T-helper 2 cell treated with Interferon-gamma antibody and Interleukin-4, amounts not matched to agents 5 μg/mL and 100 μg/mL, for 36 hours (primary cell): ENCODE data around the gene PEPD.

Experiments
- DNase-seq: peaks from one replicate; pipeline ENCODE4 v3.0.0; 2021; ENCODE audit warnings: low spot score
- H3K27ac Mint-ChIP-seq: one replicate; pipeline ENCODE4 v1.8.0; 2021; ENCODE audit warnings: mild to moderate bottlenecking, mixed read lengths
- H3K27me3 Mint-ChIP-seq: one replicate; pipeline ENCODE4 v1.8.0; 2021; ENCODE audit warnings: low read depth, mixed read lengths
- H3K36me3 Mint-ChIP-seq: one replicate; pipeline ENCODE4 v1.8.0; 2021; ENCODE audit warnings: low read depth, mixed read lengths
- H3K4me1 Mint-ChIP-seq: one replicate; pipeline ENCODE4 v1.8.0; 2021; ENCODE audit warnings: low read depth, mixed read lengths
- H3K4me3 Mint-ChIP-seq: one replicate; pipeline ENCODE4 v1.8.0; 2022; ENCODE audit warnings: mild to moderate bottlenecking, moderate library complexity, mixed read lengths
- H3K9me3 Mint-ChIP-seq: one replicate; pipeline ENCODE4 v1.8.0; 2021; ENCODE audit warnings: mixed read lengths

The PEPD gene

DNA sequence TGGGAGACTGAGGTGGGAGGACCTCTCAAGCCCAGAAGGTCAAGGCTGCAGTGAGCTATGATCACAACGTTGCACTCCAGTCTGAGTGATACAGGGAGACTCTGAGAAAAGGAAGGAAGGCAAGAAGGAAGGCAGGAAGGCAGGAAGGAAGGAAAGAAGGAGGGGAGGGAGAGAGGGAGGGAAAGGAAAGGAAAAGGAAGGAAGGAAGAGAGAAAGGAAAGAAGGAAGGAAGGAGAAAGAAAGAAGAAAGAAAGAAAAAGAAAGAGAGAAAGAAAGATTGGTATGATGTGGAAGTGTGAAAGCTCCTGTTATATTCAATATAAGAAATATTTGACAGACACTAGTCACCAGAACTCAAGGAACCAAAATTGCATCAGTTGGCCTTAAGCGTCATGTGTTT lies 180.6 kb downstream of the PEPD start:
- Mint-ChIP-seq H3K36me3 (no peaks in the 10 kb centered on the region), H3K4me1 (no peaks in the 10 kb centered on the region), H3K4me3 (no peak overlapping the region), H3K27ac (no peak overlapping the region), H3K9me3 (no peaks in the 10 kb centered on the region), H3K27me3 (peaks cover 31% of the 10 kb centered on the region)
- no peak for DNase-seq

DNA sequence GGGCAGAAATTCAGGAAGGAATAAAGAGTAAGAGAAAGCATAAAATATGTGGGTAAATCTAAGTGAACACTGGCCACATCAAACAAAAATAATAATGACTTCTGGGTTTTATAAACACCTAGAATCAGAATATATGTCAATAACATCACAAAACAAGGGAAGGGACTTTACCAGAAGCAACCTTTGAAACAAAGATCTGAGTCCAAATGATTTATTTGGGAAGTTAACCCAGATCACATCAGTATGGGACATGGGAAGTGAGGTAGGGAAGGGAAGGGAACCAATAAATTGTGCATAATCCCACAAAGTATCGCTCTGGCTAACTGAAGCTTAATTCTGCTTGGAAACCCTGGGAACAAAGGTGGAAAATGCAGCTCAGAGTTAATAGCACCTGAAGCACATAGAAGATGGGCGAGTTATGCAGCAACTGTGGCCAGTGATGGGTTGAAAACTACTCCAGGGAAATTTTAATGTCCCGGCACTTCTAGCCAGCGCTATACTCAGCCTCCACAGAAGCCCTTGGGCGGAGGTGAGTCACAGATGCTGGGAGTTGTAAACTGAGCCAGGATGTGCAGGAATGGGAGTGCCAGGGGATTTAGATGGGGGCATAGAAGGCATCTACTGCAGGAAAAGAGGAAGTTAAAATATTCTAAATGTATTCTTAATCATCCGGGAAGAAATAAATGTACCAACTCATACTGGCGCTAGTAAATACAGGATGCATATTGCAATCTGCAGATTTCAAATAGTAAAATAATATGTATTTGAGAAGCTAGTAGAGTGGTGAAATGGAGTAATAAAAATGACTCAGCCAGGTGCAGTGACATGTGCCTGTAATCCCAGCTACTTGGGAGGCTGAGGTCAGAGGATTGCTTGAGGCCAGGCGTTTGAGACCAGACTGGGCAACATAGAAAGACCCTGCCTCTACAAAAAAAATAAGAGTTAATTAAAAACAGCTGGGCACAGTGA lies 182.3 kb downstream of the PEPD start:
- no peak overlapping the region for H3K27ac Mint-ChIP-seq
- H3K9me3 Mint-ChIP-seq: no peaks in the 10 kb centered on the region
- no peak for DNase-seq
- H3K4me1 Mint-ChIP-seq: no peaks in the 10 kb centered on the region
- no peaks in the 10 kb centered on the region for H3K36me3 Mint-ChIP-seq
- H3K27me3 Mint-ChIP-seq: peaks cover 24% of the 10 kb centered on the region
- no peak overlapping the region for H3K4me3 Mint-ChIP-seq
